Medulla oblongata (tissue), 1 donor: ENCODE measurements around the gene CALU.

Experiments
- DNase-seq: peaks from one replicate; pipeline ENCODE4 v3.0.0-alpha.2; 2015; ENCODE audit errors: extremely low spot score

Gene CALU

GRCh38 chr7:128739048-128739962, at the start of gene CALU:
CALU (plus strand) TSS chr7:128739359; CDS start chr7:128748584, 9,225 bp downstream.
- DNase-seq = peak; percentile 98

- no peak for DNase-seq
These were observed 47.9 kb upstream of the CALU start for GRCh38 chr7:128691227-128691626.

- DNase-seq = no peak
These were observed 46.4 kb upstream of the CALU start for GRCh38 chr7:128692623-128693270.

- DNase-seq = no peak
These were observed 45.7 kb upstream of the CALU start for GRCh38 chr7:128693373-128694015.

- no peak for DNase-seq
These were observed 44.4 kb upstream of the CALU start for GRCh38 chr7:128694738-128695137.

- DNase-seq = no peak
These were observed 41.8 kb upstream of the CALU start for GRCh38 chr7:128697302-128697905.

- DNase-seq = no peak
These were observed 39.9 kb upstream of the CALU start for GRCh38 chr7:128699196-128699712.

GRCh38 chr7:128699895-128700294, 39.3 kb upstream of the CALU start:
- DNase-seq = no peak

- DNase-seq = no peak
These were observed 37.9 kb upstream of the CALU start for GRCh38 chr7:128701062-128701785.

- no peak for DNase-seq
These were observed 35.4 kb upstream of the CALU start for GRCh38 chr7:128703609-128704241.

GRCh38 chr7:128705891-128706333, 33.2 kb upstream of the CALU start:
- DNase-seq = no peak

- DNase-seq = no peak
These were observed 31.4 kb upstream of the CALU start for GRCh38 chr7:128707752-128708151.

GRCh38 chr7:128708235-128708634, 30.9 kb upstream of the CALU start:
- DNase-seq = no peak

- DNase-seq = no peak
These were observed 30.3 kb upstream of the CALU start for GRCh38 chr7:128708824-128709223.

GRCh38 chr7:128710481-128710880, 28.7 kb upstream of the CALU start:
- DNase-seq = no peak

GRCh38 chr7:128713794-128714193, 25.4 kb upstream of the CALU start:
- DNase-seq = no peak

- no peak for DNase-seq
These were observed 24.3 kb upstream of the CALU start for GRCh38 chr7:128714701-128715495.

- DNase-seq = no peak
These were observed 20.1 kb upstream of the CALU start for GRCh38 chr7:128718967-128719642.

GRCh38 chr7:128721376-128721775, 17.8 kb upstream of the CALU start:
- no peak for DNase-seq
